ENCODE measurements around the gene MYPN.

The MYPN gene

DNA sequence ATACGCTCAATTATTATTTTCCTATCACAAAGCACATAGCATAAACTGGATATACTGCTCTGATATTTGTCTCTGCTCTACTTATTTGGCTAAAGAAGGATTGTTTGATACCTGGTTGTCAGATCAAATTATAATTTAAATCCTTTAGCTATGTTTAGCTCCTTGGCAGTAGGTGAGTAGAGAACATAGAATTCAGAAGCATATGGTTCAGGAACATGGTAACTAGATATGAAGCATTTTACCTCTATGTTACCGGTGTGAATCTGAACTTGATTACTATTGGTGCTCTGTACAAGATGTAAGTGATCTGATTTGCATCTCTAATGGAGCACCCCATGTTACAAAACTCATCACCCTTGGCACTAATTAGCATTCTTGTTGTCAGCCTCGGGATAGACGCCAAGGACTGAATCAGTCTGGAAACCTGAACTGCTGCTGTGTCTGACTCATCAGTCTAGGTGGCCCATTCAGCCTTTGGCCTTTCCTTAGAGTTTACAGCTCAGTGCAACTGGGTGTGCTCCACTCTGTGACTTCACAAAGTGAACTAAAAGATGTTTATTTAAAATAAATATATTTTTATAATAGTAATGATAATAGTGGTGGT, 12.3 kb upstream of the MYPN start:
- DNase-seq (ENCODE audit: low read depth): no peak

DNA sequence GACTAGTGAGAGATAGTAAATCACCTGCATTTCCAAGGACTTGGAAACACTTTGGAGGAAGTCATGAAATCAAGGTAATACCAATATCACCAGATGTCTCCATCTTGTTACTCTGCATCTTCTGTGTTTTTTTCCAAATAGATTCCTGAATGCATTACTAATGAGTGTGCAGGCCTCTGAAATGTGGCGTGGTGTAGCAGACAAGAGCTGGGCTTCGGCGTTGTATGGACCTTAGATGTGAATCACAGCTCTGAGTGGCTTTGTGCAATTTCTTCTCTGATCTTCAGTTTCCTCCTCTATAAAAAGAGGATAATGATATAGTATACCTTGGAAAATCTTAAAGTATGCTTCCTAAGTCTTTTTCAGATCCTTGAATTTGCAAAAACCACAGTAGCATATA, 9.6 kb upstream of the MYPN start:
- no peak for DNase-seq (ENCODE audit: low read depth)

DNA sequence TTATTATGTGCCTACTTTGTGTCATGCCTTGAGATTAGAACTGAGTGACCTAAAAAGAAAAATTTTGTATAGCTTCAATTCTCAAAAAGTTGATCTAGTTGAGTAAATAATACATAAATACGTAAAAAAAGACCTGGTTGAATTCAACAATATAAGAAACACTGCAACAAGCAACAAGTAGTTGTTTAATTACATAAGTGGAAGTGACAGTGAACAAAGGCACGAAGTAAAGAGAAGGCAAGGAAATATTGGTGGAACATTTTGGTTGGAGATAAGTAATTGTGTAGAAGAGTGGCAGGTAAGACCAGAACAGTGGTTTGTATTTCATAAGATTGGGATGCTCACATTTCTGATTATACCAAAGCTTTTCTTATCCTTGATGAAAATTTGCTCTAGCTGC, 8.2 kb upstream of the MYPN start:
- no peak for DNase-seq (ENCODE audit: low read depth)

DNA sequence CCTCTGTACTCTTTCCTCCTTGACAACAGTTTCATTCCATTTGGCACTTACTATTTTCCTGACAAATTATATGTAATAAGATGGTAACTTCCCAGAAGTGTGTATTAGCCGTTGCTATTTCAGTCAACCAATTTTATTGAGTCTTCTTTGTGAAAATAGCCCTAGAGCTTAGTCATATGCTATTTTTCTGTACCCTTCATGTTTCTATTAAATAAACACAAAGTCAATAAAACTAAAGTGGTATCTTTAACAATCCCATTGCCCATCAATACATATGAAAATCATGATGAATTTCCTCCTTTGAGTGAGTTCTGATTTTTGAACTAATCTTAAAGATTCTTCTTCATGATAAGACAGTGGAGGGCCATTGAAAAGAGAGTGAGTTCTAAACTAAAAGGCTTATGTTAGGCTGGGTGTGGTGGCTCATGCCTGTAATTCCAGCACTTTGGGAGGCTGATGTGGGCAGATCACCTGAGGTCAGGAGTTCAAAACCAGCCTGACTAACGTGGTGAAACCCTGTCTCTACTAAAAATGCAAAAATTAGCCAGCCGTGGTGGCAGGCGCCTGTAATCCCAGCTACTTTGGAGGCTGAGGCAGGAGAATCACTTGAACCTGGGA, 5.9 kb upstream of the MYPN start:
- DNase-seq (ENCODE audit: low read depth): no peak

DNA sequence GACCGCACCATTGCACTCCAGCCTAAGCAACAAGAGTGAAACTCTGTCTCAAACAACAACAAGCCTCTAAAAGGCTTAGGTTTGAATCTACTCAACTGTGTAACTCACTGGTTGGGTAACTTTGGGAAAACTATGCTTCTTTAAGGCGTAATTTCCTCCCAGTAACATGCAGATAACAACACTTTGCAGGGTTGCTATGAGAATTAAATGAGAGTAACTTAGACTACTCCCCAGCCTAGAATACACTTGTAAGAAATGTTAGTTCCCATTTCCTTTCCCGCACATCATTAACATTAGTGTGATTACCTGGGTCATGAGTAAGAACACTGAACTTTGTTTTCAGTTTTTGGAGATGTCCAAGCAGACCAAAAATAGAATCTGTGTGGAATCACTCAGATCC, 5.4 kb upstream of the MYPN start:
- DNase-seq (ENCODE audit: low read depth): no peak

DNA sequence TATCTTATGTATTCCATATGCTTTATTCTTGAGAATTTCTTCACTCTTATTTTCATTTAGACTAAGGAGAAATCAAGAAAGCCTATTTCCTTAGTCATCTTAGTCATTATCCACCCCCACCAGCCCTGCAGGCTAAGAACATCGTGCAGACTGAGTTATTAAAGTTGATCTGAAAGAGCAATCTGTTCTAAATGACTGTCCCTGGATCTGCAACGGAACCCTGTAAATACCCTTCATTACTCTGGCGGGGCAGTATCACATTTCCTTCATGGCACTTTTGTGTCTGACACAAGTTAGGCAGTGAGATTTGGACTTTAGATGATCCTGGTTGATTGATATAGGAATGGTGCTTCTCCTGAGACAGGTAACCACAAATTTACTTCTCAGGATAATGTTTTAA, 3.5 kb upstream of the MYPN start:
- DNase-seq (ENCODE audit: low read depth): no peak

DNA sequence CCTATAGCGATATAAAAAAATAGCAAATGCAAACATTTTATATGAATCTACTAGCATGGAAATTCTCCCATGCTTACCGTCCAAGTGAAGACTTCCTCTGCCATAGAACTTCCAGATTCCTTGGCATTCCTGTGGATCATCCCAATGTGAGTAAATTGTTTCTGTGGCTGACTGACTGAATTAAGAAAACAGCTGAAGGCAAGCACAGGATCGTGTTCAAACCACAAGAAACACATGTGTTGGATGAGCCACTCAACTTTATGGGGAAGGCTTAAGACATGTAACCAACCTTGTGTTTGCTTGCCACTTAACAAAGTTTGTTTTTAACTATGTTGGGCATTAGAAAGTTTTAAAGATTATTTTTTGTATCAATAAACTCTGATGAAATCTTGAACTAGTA, 2.6 kb upstream of the MYPN start:
- DNase-seq (ENCODE audit: low read depth): no peak

DNA sequence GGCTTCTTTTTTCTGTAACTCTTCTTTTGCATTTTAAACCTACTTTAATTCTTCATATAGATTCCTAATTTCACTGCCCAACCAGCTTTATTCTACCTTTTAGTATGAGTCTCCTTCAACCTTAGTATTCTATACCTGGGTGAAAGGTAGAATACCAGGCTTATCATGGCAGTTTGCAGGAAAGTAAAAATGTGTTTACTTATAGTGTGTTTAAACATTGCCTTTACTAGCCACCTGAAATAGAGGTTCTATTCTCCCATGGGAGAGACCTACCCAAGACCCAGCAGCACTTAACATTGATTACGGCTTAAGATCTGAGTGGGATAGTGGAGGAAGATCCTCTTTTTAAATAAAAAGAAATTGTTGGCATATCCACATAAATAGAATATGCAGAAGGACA, 1.6 kb upstream of the MYPN start:
- DNase-seq (ENCODE audit: low read depth): no peak

DNA sequence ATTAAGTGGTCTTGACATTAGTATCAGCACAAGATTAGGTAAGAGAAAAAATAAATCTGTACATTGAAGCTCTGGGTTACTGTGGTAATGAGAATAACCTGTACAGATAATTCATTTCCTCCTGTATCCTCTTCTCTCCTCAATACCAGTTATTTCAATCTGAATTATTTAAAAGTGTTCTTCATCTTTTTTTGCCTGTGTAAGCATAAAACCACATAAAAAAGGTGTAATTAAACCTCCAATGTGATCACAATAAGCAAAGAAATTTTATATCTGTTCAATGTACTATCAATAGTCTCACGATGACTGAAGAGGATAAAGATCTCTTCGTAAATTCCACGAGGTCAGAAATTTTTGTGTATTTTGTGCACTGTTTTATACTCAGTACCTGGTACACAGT, 1.2 kb upstream of the MYPN start:
- no peak for DNase-seq (ENCODE audit: low read depth)

DNA sequence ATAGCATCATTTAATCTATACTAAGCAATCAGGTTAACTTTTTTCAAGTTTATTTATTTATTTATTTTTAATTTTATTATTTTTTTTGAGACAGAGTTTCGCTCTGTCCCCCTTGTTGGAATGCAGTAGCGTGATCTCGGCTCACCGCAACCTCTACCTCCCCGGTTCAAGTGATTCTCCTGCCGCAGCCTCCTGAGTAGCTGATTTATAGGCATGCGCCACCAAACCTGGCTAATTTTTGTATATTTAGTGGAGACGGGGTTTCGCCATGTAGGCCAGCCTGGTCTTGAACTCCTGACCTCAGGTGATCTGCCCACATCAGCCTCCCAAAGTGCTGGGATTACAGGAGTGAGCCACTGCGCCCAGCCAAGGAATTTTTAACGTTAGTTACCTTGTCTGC, 635 bp upstream of the MYPN start:
- no peak for DNase-seq (ENCODE audit: low read depth)

DNA sequence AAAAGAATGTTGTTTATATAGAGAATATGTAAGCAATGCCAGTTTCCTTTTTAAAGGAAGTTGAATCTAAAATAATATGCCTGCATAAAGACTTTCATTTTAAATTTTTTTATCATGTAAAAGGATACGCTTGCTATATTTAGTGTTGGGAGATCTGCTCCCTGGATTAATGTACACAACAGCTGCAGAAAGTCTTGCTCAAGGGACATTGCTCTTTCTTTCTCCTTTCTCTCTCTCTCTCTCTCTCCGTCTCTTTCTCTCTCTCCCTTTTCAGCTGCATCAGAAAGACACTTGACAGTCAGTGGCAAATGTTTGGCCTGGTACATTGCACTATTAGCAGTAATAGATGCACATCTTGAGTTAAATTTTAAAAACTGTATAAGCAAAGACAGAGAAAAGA, 739 bp downstream of the MYPN start:
- DNase-seq (ENCODE audit: low read depth): no peak

DNA sequence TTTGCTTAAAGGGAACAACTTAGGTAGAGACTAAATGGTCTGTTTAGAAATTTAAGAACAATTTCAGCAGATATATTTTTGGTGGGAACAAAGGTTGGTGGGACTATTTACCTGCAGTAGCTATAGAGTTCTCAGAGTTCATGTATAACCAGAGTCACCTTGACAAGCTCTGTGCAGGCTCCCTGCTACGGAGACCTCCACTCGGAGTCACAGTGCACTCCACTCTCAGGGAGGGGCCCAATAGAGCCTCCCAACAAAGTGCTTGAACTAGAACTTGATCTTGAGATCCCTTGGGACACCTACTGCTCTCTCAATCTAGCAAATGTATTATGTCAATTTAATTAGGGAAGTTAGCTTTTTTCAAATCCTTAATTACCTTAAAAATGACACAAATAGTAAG, 2.3 kb downstream of the MYPN start:
- no peak for DNase-seq (ENCODE audit: low read depth)

DNA sequence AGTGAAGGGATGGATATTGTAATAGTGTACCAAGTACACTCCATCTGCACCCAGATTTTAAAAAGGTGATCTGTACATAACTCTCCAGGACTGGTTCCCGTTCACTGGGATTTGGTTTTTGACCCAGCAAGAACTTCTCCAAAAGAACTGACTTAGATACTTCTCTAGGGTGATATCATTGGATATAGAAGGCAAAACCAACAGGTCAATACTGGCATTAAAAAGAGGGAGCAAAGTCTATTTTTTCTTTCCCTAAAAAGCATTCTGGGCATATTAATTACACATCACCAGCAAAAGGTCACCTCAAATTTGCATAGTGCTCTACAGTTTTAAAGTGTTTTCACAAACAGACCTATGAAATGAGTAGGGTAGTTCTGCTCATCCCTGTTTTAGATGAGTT, 3.5 kb downstream of the MYPN start:
- no peak for DNase-seq (ENCODE audit: low read depth)

DNA sequence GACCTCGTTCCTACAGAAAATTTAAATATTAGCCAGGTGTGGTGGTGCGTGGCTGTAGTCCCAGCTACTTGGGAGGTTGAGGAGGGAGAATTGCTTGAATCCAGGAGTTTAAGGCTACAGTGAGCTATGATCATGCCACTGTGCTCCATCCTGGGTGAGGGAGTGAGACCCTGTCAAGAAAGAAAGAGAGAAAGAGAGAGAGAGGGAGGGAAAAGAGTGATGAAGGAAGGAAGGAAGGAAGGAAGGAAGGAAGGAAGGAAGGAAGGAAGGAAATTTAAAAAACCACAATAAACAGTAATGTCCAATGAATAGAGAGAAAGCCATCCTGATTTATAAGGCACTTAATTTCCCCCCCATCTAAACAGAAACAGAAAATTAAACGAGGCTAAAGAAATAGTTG, 9.4 kb downstream of the MYPN start:
- no peak for DNase-seq (ENCODE audit: low read depth)

DNA sequence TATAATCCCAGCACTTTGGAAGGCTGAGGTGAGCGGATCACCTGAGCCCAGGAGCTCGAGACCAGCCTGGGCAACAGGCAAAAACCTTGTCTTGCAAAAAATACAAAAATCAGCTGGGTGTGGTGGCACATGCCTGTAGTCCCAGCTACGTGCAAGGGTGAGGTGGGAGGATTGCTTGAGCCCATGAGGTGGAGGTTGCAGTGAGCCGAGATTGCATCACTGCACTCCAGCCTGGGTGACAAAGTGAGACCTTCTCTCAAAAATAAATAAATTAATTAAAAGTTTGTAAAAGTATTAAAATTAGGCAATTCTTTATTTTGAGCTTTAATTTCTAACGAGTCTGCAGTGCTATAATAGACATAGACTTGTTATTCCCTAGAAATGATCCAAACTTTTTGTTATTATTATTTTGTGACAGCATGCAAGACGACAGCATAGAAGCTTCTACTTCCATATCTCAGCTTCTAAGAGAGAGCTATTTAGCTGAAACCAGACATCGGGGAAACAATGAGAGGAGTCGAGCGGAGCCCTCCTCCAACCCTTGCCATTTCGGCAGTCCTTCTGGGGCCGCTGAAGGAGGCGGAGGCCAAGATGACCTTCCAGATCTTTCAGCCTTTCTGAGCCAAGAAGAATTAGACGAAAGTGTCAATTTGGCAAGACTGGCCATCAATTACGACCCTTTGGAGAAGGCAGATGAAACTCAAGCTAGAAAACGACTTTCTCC, 11.9 kb downstream of the MYPN start:
- no peak for DNase-seq (ENCODE audit: low read depth)

DNA sequence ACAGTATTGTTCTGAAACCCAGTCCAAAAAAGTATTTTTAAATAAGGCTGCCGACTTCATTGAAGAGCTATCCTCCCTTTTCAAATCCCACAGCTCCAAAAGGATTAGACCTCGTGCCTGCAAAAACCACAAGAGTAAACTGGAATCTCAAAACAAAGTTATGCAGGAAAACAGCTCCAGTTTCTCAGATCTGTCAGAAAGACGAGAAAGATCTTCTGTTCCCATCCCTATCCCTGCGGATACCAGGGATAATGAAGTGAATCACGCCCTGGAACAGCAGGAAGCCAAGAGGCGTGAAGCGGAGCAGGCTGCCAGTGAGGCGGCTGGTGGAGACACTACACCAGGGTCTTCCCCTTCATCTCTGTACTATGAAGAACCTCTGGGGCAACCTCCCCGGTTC, 12.6 kb downstream of the MYPN start:
- DNase-seq (ENCODE audit: low read depth): no peak

DNA sequence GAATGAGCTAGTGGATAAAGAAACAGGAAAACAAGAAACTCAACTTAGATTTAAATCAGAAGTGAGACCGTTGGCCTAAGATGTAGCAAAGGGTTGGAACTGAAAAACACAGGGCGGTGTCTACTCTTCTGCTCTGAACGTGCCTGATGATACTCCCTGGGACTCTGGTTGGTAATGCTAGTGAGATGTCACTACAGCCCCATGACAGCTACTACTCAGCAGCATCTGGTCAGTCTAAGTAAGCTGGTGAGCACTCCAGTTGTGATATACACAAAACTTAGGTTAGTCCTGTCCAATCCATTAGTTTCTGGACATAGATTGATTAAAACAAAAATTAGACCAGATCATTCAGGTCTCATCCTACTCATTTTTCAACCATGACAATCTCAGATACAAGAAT, 15.4 kb downstream of the MYPN start:
- DNase-seq (ENCODE audit: low read depth): no peak

DNA sequence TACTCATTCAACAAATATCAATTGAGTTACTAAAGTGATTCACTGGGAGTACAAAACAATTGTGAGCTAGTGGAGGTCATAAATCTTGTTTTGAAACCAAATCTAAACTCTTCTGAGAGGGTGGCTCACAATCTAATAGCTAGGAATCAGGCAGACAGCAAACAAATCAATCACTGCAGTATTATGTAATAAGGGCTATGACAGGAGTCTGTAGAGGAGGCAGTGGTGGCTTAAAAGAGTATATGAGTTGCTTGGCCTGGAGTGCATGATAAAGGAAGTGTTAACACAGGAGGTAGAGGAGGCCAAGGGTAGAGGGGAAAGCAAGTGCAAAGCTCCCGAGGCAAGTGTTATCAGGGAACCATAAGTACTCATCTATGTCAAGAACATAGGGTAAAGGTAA, 16.5 kb downstream of the MYPN start:
- no peak for DNase-seq (ENCODE audit: low read depth)

DNA sequence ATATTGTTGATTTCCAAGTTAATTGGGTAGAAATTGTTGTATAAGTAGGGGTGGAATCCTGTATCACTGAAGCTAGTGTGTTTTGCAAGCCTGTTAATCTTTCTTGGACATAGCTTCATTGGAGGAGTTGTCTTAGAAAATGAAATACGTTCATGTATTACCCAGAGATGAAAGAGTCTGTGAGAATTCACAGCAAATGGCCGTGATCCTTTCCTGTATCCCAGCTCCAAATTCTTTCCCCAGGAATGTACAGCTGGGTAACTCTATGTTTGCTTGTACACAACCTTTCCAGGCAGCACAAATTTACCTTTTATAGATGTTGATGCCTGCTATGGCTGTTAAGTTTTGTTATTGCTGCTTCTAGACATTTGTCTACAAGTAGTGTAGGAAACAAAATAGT, 18.7 kb downstream of the MYPN start:
- no peak for DNase-seq (ENCODE audit: low read depth)

DNA sequence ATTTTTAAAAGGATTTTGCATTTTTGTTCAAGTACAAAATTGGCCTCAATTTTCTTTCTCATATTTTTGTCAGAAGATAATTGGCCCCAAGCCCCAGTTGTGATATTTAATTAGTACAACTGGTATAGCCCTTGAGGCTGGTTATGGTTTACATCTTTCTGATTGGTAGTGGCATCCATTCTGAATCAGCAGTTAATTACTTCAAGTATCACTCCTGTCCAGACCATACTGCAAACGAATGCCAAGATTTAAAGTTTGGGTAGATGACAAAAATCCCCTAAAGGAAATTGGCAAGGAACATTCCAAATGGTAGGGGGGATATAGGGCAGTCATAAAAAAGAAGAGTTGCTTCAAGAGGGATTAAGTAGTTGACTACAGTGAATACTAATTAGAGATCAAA, 23.1 kb downstream of the MYPN start:
- DNase-seq (ENCODE audit: low read depth): no peak

DNA sequence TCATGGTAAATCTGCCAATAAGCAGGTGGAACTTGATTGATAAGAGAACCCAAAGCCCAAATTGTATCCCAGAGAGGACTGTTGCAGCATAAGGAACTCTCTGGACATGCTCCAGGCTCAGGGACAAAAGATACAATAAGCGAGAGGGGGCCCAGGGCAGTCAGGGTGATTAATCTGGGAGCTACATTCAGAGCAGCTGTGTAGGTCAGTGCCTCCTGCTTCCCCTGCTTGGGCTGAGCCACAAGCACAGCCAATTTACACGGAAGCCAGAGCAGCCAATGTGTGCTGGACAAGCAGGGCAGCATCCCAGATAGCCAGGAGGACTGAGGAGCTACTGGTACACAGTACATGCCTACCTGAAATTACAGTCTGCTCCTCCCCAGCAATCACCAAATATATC, 24.2 kb downstream of the MYPN start:
- DNase-seq (ENCODE audit: low read depth): no peak

DNA sequence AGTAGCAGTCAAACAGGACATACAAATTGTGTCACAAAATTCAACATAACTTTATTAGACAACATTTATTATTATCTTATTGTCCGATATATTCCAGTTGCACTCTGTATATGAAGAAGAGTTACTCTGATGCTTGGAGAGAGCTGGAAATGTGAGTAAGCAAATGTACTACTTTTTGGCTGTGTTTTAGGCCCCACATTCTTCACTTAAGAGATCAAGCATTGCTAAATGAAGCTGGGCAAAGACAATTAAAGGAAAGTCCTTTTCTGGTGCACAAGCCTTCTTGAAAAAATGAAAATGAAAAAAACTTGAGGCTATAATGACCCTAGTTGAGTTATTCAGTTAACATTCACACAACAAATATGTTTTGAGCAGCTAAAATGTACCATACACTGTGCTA, 26.1 kb downstream of the MYPN start:
- DNase-seq (ENCODE audit: low read depth): no peak

DNA sequence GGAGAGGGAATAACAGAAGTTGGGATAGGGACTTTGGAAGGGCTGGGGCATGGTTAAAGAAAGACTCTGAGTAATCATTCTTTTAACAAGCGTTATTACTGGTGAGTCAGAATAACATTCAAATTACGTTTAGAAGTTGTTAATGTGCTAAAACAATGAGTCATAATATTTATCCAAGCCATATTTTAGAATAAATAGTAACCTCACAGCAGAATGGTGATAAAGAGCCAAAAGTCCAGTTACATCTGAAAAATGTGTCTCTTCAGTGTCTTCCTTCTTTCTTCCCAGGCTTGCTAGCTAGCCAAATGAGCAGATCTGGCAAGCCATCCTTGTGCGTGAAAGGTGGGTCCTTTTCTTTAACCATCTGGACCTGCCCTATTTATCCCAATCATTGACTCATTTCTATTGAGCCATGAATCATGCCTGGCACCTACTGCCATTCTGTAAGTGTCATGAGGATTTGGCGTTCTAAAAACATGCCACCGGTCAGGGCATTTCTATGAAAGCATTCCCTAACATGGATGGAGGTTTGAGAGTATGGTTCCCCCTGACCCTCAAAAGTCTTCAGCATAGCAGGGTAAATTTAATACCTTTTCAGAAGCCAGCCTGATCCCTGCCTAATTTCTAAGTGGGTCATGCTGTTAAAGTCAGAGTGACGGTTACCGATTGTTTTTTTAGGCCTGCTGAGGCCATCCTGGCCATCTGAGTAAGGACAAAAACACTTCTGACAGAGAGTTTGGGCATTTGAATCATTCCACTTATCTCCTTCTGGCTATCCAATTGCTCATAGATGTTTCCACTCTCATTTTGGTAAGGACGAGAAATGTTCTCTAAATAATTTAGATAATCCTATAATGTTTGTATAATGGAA, 26.9 kb downstream of the MYPN start:
- no peak for DNase-seq (ENCODE audit: low read depth)
